GM12878 (cell line): ENCODE data around the gene DDIT3. TPM values are rescaled to one million over a fixed set of nuclear protein-coding genes. Genes with fewer than 3 reads are reported as not detected.
A peak's percentile ranks its signal among the peaks of the same experiment; 100 is the strongest.

Experiments
- BHLHE40 ChIP-seq, 2 experiments: fragments of 450-650 bp in 1 of 2; IDR thresholded peaks; 2 replicates each; pipeline ENCODE4 v1.6.1; 2011 to 2017; ENCODE audit warnings: low read depth in 2 of 2, borderline replicate concordance in 1 of 2, improper control_type of control experiment in 1 of 2, low read length in 1 of 2, mild to moderate bottlenecking in 1 of 2
- CBX3 ChIP-seq: fragments of 200-600 bp; sonication (generic); IDR thresholded peaks from 2 replicates; pipeline ENCODE4 v1.6.1; 2016; ENCODE audit warnings: low read depth, borderline replicate concordance
- CHD4 ChIP-seq: fragments of 200-600 bp; sonication (generic); IDR thresholded peaks from 2 replicates; pipeline ENCODE4 v1.6.1; 2016; ENCODE audit warnings: mild to moderate bottlenecking
- CREB1 ChIP-seq: IDR thresholded peaks from 2 replicates; pipeline ENCODE4 v1.6.1; 2012; ENCODE audit warnings: low read depth, mild to moderate bottlenecking, inconsistent platforms
- EP300 ChIP-seq, 2 experiments: fragments of 150-350 bp in 1 of 2; IDR thresholded peaks; 2 replicates each; pipeline ENCODE4 v1.6.1; 2011 to 2012; ENCODE audit warnings: low read depth in 2 of 2, low read length in 2 of 2, borderline replicate concordance in 1 of 2, improper control_type of control experiment in 1 of 2, inconsistent platforms in 1 of 2; ENCODE audit not compliant: control insufficient read depth in 1 of 2
- IKZF1 ChIP-seq: fragments of 450-650 bp; conservative IDR thresholded peaks from 2 replicates; pipeline ENCODE4 v1.6.1; 2017; ENCODE audit warnings: antibody characterized with exemption, mild to moderate bottlenecking
- IKZF2 ChIP-seq, 2 experiments: fragments of 450-650 bp; IDR thresholded peaks; 2 replicates each; pipeline ENCODE4 v1.6.1; 2017; ENCODE audit warnings: mild to moderate bottlenecking in 2 of 2, moderate library complexity in 2 of 2
- MAX ChIP-seq: IDR thresholded peaks from 2 replicates; pipeline ENCODE4 v1.6.1; 2012; ENCODE audit warnings: low read depth, low read length, improper control_type of control experiment
- NFYB ChIP-seq: IDR thresholded peaks from 2 replicates; pipeline ENCODE4 v1.6.1; 2011; ENCODE audit warnings: low read depth, mild to moderate bottlenecking, low read length, improper control_type of control experiment, moderate library complexity; ENCODE audit not compliant: insufficient read depth
- SMC3 ChIP-seq: IDR thresholded peaks from 2 replicates; pipeline ENCODE4 v1.6.1; 2011; ENCODE audit warnings: low read length, improper control_type of control experiment, borderline replicate concordance
- SP1 ChIP-seq: IDR thresholded peaks from one replicate; pipeline ENCODE4 v1.6.1; 2011; ENCODE audit warnings: low read depth, low read length
- SPI1 ChIP-seq: IDR thresholded peaks from 2 replicates; pipeline ENCODE4 v1.6.1; 2011; ENCODE audit warnings: low read depth, mild to moderate bottlenecking, low read length, moderate library complexity, borderline replicate concordance; ENCODE audit not compliant: insufficient read depth
- SUPT20H ChIP-seq: IDR thresholded peaks from 2 replicates; pipeline ENCODE4 v1.6.1; 2011; ENCODE audit warnings: low read depth, mild to moderate bottlenecking, low read length, moderate library complexity, borderline replicate concordance; ENCODE audit not compliant: control insufficient read depth
- TARDBP ChIP-seq: IDR thresholded peaks from 2 replicates; pipeline ENCODE4 v1.6.1; 2016; ENCODE audit warnings: borderline replicate concordance
- YY1 ChIP-seq: IDR thresholded peaks from 2 replicates; pipeline ENCODE4 v1.6.1; 2011; ENCODE audit warnings: low read depth, mild to moderate bottlenecking, low read length
- ZBTB11 ChIP-seq: fragments of 450-650 bp; formaldehyde crosslinking; IDR thresholded peaks from 2 replicates; pipeline ENCODE4 v1.5.0; 2022; ENCODE audit warnings: mild to moderate bottlenecking, missing genetic modification characterization
- ZNF384 ChIP-seq: IDR thresholded peaks from 2 replicates; pipeline ENCODE4 v1.6.1; 2012; ENCODE audit warnings: low read depth, mild to moderate bottlenecking, low read length, improper control_type of control experiment, borderline replicate concordance
- ZZZ3 ChIP-seq: IDR thresholded peaks from 2 replicates; pipeline ENCODE4 v1.6.1; 2011; ENCODE audit warnings: low read depth; ENCODE audit not compliant: control insufficient read depth, insufficient read length
- polyA plus RNA-seq, 11 experiments: library from polyadenylated mRNA; depleted of rRNA in 4 of 11; unstranded in 6 of 11; stranded (reverse) in 5 of 11; fragments of >200 nt; fragmentation: Nextera tagmentation in 4 of 11; fragmentation: Illumina TruSeq in 1 of 11; extraction: Ambion mirVana in 4 of 11; extraction: Trizol in 1 of 11; gene quantifications; 1 replicate in 1 of 11; 2 replicates in 10 of 11; pipeline versions ENCODE4 v1.2.1 to v1.2.3, GENCODE V29; 2011 to 2016; ENCODE audit warnings: inconsistent platforms in 2 of 11, missing spikeins in 2 of 11, low read depth in 1 of 11
- total RNA-seq, 4 experiments: library from RNA; depleted of rRNA in 3 of 4; stranded (reverse); fragments of >200 nt in 3 of 4; fragmentation: Illumina TruSeq in 1 of 4; extraction: Trizol in 1 of 4; gene quantifications; 2 replicates each; pipeline versions ENCODE4 v1.2.1 to v1.2.3, GENCODE V29; 2013 to 2021
- TF ChIP-seq, protein P1 (sequence below): IDR thresholded peaks from 2 replicates; pipeline ENCODE4 v1.6.1; 2011; ENCODE audit warnings: low read depth, mild to moderate bottlenecking, low read length, moderate library complexity, borderline replicate concordance; ENCODE audit errors: extremely low read depth
- TF ChIP-seq, protein P2 (sequence below): fragments of 150-350 bp; IDR thresholded peaks from 2 replicates; pipeline ENCODE4 v1.6.1; 2016; ENCODE audit warnings: low read depth, low read length

Gene DDIT3
- total and polyA plus RNA-seq, 10 of the 15 experiments (the other 5 are each of a cell fraction or from before 2014, with no cell fraction given) = 9.2 to 28.9 (median 15.5) TPM

GRCh38 chr12:57520053-57520818 is at the start of gene DDIT3 (continued):
- peak in 1 of 2 experiments; percentile 58; a peak in 1 of 4 replicates for TF ChIP-seq EP300 (IDR thresholded peaks at IDR 0.05; ENCODE audit: borderline replicate concordance in 1 of 2, control insufficient read depth in 1 of 2, low read depth in 2 of 2, low read length in 2 of 2)
- peak; percentile 83 for TF ChIP-seq CREB1
- TF ChIP-seq SUPT20H = no peak
- TF ChIP-seq, protein P1, sequence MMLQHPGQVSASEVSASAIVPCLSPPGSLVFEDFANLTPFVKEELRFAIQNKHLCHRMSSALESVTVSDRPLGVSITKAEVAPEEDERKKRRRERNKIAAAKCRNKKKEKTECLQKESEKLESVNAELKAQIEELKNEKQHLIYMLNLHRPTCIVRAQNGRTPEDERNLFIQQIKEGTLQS = peak; percentile 70; the same call in 1 of the 2 replicates
- TF ChIP-seq SP1 = peak; percentile 85
- no peak for TF ChIP-seq SMC3
- TF ChIP-seq CHD4 = no peak
- TF ChIP-seq ZZZ3 = no peak
- TF ChIP-seq CBX3 = no peak
- TF ChIP-seq SPI1 = no peak; the same call in 1 of the 2 replicates
- peak; percentile 79 for TF ChIP-seq NFYB
- TF ChIP-seq IKZF1 = no peak
- TF ChIP-seq ZNF384 = no peak
- peak; percentile 64 to 85; a peak in 3 of 4 replicates for TF ChIP-seq BHLHE40 (IDR thresholded peaks at IDR 0.05; ENCODE audit: borderline replicate concordance in 1 of 2, low read depth in 2 of 2, low read length in 1 of 2)
- no peak for TF ChIP-seq IKZF2 (IDR thresholded peaks at IDR 0.05)
- no peak for TF ChIP-seq ZBTB11
- TF ChIP-seq MAX = no peak; the same call in none of the 2 replicates
- TF ChIP-seq, protein P2, sequence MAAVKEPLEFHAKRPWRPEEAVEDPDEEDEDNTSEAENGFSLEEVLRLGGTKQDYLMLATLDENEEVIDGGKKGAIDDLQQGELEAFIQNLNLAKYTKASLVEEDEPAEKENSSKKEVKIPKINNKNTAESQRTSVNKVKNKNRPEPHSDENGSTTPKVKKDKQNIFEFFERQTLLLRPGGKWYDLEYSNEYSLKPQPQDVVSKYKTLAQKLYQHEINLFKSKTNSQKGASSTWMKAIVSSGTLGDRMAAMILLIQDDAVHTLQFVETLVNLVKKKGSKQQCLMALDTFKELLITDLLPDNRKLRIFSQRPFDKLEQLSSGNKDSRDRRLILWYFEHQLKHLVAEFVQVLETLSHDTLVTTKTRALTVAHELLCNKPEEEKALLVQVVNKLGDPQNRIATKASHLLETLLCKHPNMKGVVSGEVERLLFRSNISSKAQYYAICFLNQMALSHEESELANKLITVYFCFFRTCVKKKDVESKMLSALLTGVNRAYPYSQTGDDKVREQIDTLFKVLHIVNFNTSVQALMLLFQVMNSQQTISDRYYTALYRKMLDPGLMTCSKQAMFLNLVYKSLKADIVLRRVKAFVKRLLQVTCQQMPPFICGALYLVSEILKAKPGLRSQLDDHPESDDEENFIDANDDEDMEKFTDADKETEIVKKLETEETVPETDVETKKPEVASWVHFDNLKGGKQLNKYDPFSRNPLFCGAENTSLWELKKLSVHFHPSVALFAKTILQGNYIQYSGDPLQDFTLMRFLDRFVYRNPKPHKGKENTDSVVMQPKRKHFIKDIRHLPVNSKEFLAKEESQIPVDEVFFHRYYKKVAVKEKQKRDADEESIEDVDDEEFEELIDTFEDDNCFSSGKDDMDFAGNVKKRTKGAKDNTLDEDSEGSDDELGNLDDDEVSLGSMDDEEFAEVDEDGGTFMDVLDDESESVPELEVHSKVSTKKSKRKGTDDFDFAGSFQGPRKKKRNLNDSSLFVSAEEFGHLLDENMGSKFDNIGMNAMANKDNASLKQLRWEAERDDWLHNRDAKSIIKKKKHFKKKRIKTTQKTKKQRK = no peak
- peak; percentile 77 for TF ChIP-seq YY1
- no peak for TF ChIP-seq TARDBP
